HCT116 (cell line): ENCODE measurements around the gene PODNL1. TPM values are rescaled to one million over a fixed set of nuclear protein-coding genes. Genes with fewer than 3 reads are reported as not detected.

ENCODE experiments used
- ATAC-seq: fragments of 200-7000 bp; cut with Tn5 transposase; 2 replicates; pipeline ENCODE4 v1.9.1; 2020; ENCODE audit warnings: mild to moderate bottlenecking, moderate library complexity
- BruUV-seq: library from RNA; stranded (reverse); fragments of 400-500 nt; replicated peaks from 2 replicates; lab custom pipeline; 2021; lab: Mats Ljungman, UMichigan
- CTCF ChIA-PET: fragments of 300-600 bp; sonication (Branson Sonifier 250); formaldehyde crosslinking; loops from one replicate; lab custom pipeline; 2021; ENCODE audit warnings: antibody characterized with exemption; lab: Charles Lee
- POLR2A ChIA-PET: fragments of 300-600, 350-600 bp; sonication (Branson Sonifier 250); formaldehyde crosslinking; loops from one replicate; lab custom pipeline; 2021; ENCODE audit warnings: antibody characterized with exemption; lab: Charles Lee
- RAD21 ChIA-PET, 2 experiments: fragments of 300-600 bp; sonication (Branson Sonifier 250); formaldehyde crosslinking; loops; one replicate each; lab custom pipeline; 2023; ENCODE audit warnings: low total read pairs in 2 of 2; ENCODE audit not compliant: uncharacterized antibody in 2 of 2, unreplicated experiment in 2 of 2, low non-redundant PET in 1 of 2; lab: Charles Lee
- DNase-seq: peaks from one replicate; pipeline ENCODE4 v3.0.0-alpha.2; 2010; ENCODE audit warnings: low read depth, low spot score
- H2AFZ ChIP-seq: fragments of 200-600 bp; shearing (Covaris generic), sonication (generic); 2 replicates; pipeline ENCODE4 v1.6.1; 2017; ENCODE audit warnings: low read depth, mixed run types, mixed read lengths, antibody characterized with exemption, low read length; ENCODE audit not compliant: poor library complexity, severe bottlenecking
- H3K27ac ChIP-seq: 2 replicates; pipeline ENCODE4 v1.5.1; 2012; ENCODE audit warnings: low read depth, low read length
- H3K27me3 ChIP-seq: fragments of 200-600 bp; sonication (generic); 2 replicates; pipeline ENCODE4 v1.6.1; 2016; ENCODE audit warnings: mixed run types, low read length, mixed read lengths; ENCODE audit not compliant: insufficient read depth
- H3K36me3 ChIP-seq, 2 experiments: fragments of 200-500 bp in 1 of 2; fragments of 200-600 bp in 1 of 2; sonication (Bioruptor generic) in 1 of 2; sonication (generic) in 1 of 2; 2 replicates each; pipeline versions ENCODE4 v1.5.1 to v1.6.1; 2014 to 2016; ENCODE audit warnings: low read length in 2 of 2, inconsistent platforms in 1 of 2, mixed read lengths in 1 of 2, mixed run types in 1 of 2; ENCODE audit not compliant: insufficient read depth in 2 of 2, control insufficient read depth in 1 of 2
- H3K4me1 ChIP-seq, 2 experiments: fragments of 200-600 bp in 1 of 2; sonication (generic) in 1 of 2; 2 replicates each; pipeline versions ENCODE4 v1.5.1 to v1.6.1; 2012 to 2017; ENCODE audit warnings: low read length in 2 of 2, inconsistent platforms in 1 of 2, mild to moderate bottlenecking in 1 of 2, mixed read lengths in 1 of 2, mixed run types in 1 of 2, moderate library complexity in 1 of 2; ENCODE audit not compliant: insufficient read depth in 2 of 2, control insufficient read depth in 1 of 2
- H3K4me2 ChIP-seq: fragments of 200-600 bp; sonication (generic); 2 replicates; pipeline ENCODE4 v1.6.1; 2017; ENCODE audit warnings: mixed run types, low read length, mixed read lengths
- H3K4me3 ChIP-seq, 2 experiments: fragments of 200-600 bp in 1 of 2; sonication (generic) in 1 of 2; replicated peaks in 1 of 2; 2 replicates each; pipeline ENCODE4 v1.5.1; 2011 to 2016; ENCODE audit warnings: low read length in 2 of 2, control low read depth in 1 of 2, low read depth in 1 of 2, mild to moderate bottlenecking in 1 of 2, mixed read lengths in 1 of 2, mixed run types in 1 of 2
- H3K79me2 ChIP-seq: fragments of 200-600 bp; sonication (generic); 2 replicates; pipeline ENCODE4 v1.6.1; 2017; ENCODE audit warnings: mild to moderate bottlenecking, mixed run types, low read length, moderate library complexity, mixed read lengths; ENCODE audit not compliant: insufficient read depth
- H3K9ac ChIP-seq: fragments of 200-600 bp; sonication (generic); 2 replicates; pipeline ENCODE4 v1.6.1; 2016; ENCODE audit warnings: low read length, mixed read lengths
- H3K9me2 ChIP-seq: fragments of 200-600 bp; sonication (generic), shearing (Covaris generic); 2 replicates; pipeline ENCODE4 v1.6.1; 2017; ENCODE audit warnings: mixed run types, mild to moderate bottlenecking, moderate library complexity; ENCODE audit not compliant: insufficient read depth
- H3K9me3 ChIP-seq, 2 experiments: fragments of 200-500 bp in 1 of 2; fragments of 200-600 bp in 1 of 2; sonication (Bioruptor generic) in 1 of 2; sonication (generic) in 1 of 2; 2 replicates each; pipeline ENCODE4 v1.6.1; 2014 to 2017; ENCODE audit warnings: low read length in 2 of 2, mixed read lengths in 2 of 2, inconsistent platforms in 1 of 2, low read depth in 1 of 2, mild to moderate bottlenecking in 1 of 2, mixed run types in 1 of 2, moderate library complexity in 1 of 2; ENCODE audit not compliant: control insufficient read depth in 1 of 2, insufficient read depth in 1 of 2
- H4K20me1 ChIP-seq: fragments of 200-600 bp; sonication (generic), shearing (Covaris generic); 2 replicates; pipeline ENCODE4 v1.6.1; 2017; ENCODE audit warnings: mixed run types, mild to moderate bottlenecking, moderate library complexity; ENCODE audit not compliant: insufficient read depth
- ATF3 ChIP-seq: IDR thresholded peaks from 2 replicates; pipeline ENCODE4 v1.6.1; 2012
- CEBPB ChIP-seq: IDR thresholded peaks from 2 replicates; pipeline ENCODE4 v1.6.1; 2012; ENCODE audit warnings: low read depth
- EGR1 ChIP-seq: IDR thresholded peaks from 2 replicates; pipeline ENCODE4 v1.6.1; 2012; ENCODE audit warnings: low read depth
- EZH2 ChIP-seq: fragments of 200-600 bp; sonication (generic); IDR thresholded peaks from 2 replicates; pipeline ENCODE4 v1.6.1; 2017; ENCODE audit warnings: antibody characterized with exemption, mixed run types
- EZH2phosphoT487 ChIP-seq: fragments of 200-600 bp; IDR thresholded peaks from 2 replicates; pipeline ENCODE4 v1.6.1; 2018; ENCODE audit warnings: antibody characterized with exemption, borderline replicate concordance
- JUND ChIP-seq: IDR thresholded peaks from 2 replicates; pipeline ENCODE4 v1.6.1; 2012
- POLR2A ChIP-seq: IDR thresholded peaks from 2 replicates; pipeline ENCODE4 v1.7.0; 2011; ENCODE audit warnings: borderline replicate concordance; ENCODE audit not compliant: insufficient read depth, insufficient read length; ENCODE audit errors: extremely low read depth
- SIN3A ChIP-seq: IDR thresholded peaks from 2 replicates; pipeline ENCODE4 v1.6.1; 2012; ENCODE audit warnings: low read depth
- SP1 ChIP-seq: IDR thresholded peaks from 2 replicates; pipeline ENCODE4 v1.6.1; 2012; ENCODE audit warnings: low read depth
- SRF ChIP-seq: IDR thresholded peaks from 2 replicates; pipeline ENCODE4 v1.6.1; 2012; ENCODE audit warnings: low read depth
- ZBTB33 ChIP-seq: IDR thresholded peaks from 2 replicates; pipeline ENCODE4 v1.6.1; 2011; ENCODE audit warnings: mild to moderate bottlenecking, low read length, moderate library complexity; ENCODE audit not compliant: insufficient replicate concordance; ENCODE audit errors: extremely low read depth
- intact Hi-C: fragments of 100-400 bp; cut with micrococcal nuclease; formaldehyde crosslinking; loops from 2 replicates; pipeline ENCODE4 v1.10.0; 2022
- total RNA-seq: library from RNA; stranded (reverse); gene quantifications from one replicate; pipeline ENCODE4 v1.2.1, GENCODE V29; 2021; ENCODE audit not compliant: unreplicated experiment
- TF ChIP-seq, protein P1 (sequence below): IDR thresholded peaks from 2 replicates; pipeline ENCODE4 v1.6.1; 2012

PODNL1 gene
- total RNA-seq, 1 experiment from 2014 or later: 0.71 TPM

GRCh38 chr19:13979244-13979615 lies 41.0 kb upstream of the PODNL1 start:
- ChIA-PET RAD21 (no interaction called here), POLR2A (no interaction called here), CTCF (no interaction called here)
- no peak overlapping the region for H3K4me2 ChIP-seq
- no peak overlapping the region for H3K27ac ChIP-seq
- H3K4me3 ChIP-seq: no peak overlapping the region
- intact Hi-C loops: no loop called here
- DNase-seq (no peak), ATAC-seq (no peak)
- H3K9me2 ChIP-seq: no peaks in the 10 kb centered on the region
- no peak overlapping the region for H3K9ac ChIP-seq
- no peaks in the 10 kb centered on the region for H3K79me2 ChIP-seq
- no peak overlapping the region for H2AFZ ChIP-seq
- no peaks in the 10 kb centered on the region; a peak in 1 of 4 replicates for H3K36me3 ChIP-seq
- H3K9me3 ChIP-seq: no peaks in the 10 kb centered on the region
- H3K4me1 ChIP-seq: peaks cover 0 to 4% of the 10 kb centered on the region in 2 experiments; a peak in 3 of 4 replicates
- H3K27me3 ChIP-seq: no peaks in the 10 kb centered on the region
- H4K20me1 ChIP-seq: no peaks in the 10 kb centered on the region
- no peak for TF ChIP-seq EGR1
- no peak for TF ChIP-seq ATF3
- no peak for TF ChIP-seq ZBTB33
- no peak for TF ChIP-seq EZH2phosphoT487
- TF ChIP-seq JUND: no peak
- TF ChIP-seq SRF: no peak
- no peak for TF ChIP-seq SP1
- TF ChIP-seq POLR2A: no peak
- no peak for TF ChIP-seq EZH2
- TF ChIP-seq SIN3A: no peak
- TF ChIP-seq CEBPB: no peak
- TF ChIP-seq, protein P1, sequence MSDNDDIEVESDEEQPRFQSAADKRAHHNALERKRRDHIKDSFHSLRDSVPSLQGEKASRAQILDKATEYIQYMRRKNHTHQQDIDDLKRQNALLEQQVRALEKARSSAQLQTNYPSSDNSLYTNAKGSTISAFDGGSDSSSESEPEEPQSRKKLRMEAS: no peak
- BruUV-seq: no TSS peak
